K562 (cell line): Measurements from ENCODE around the gene KRT72. TPM values are rescaled to one million over a fixed set of nuclear protein-coding genes. Genes with fewer than 3 reads are reported as not detected.

ENCODE experiments used
- ATAC-seq: fragments of 200-7000 bp; cut with Tn5 transposase; 3 replicates; pipeline ENCODE4 v1.9.1; 2020; ENCODE audit warnings: moderate library complexity
- BruUV-seq: library from RNA; stranded (reverse); fragments of 400-500 nt; replicated peaks from 2 replicates; lab custom pipeline; 2021; lab: Mats Ljungman, UMichigan
- CTCF ChIA-PET: fragments of 300-600 bp; formaldehyde crosslinking; extraction: SDS; loops from one replicate; lab custom pipeline; 2021; ENCODE audit warnings: low intra/inter-chr PET ratio; lab: Yijun Ruan, JAX
- POLR2A ChIA-PET: fragments of 300-600, 350-650 bp; sonication (Branson Sonifier 250); formaldehyde crosslinking; extraction: SDS; loops from one replicate; lab custom pipeline; 2021; ENCODE audit warnings: antibody characterized with exemption, inconsistent platforms; lab: Yijun Ruan, JAX
- DNase-seq, 4 experiments: peaks; one replicate each; pipeline versions ENCODE4 v3.0.0 to v3.0.0-alpha.2; 2011 to 2018; ENCODE audit warnings: low spot score in 3 of 4, mixed read lengths in 3 of 4; ENCODE audit errors: extremely low read depth in 1 of 4
- FAIRE-seq: peaks from 2 replicates; lab custom pipeline; 2011; peaks lifted over from hg19 to GRCh38; lab: Jason Lieb, UNC
- H2AFZ ChIP-seq: 2 replicates; pipeline ENCODE4 v1.6.0; 2011; ENCODE audit warnings: low read depth, low read length, control low read depth, inconsistent platforms
- H3K27ac ChIP-seq: fragments of 200-600 bp; 3 replicates; pipeline ENCODE4 v1.8.0; 2011; ENCODE audit warnings: low read depth, mild to moderate bottlenecking, control low read depth, inconsistent platforms, low read length, moderate library complexity, mixed read lengths; ENCODE audit errors: extremely low read depth
- H3K27me3 ChIP-seq, 2 experiments: fragments of 300-600 bp in 1 of 2; 2 replicates in 1 of 2; 3 replicates in 1 of 2; pipeline versions ENCODE4 v1.6.0 to v1.8.0; 2011; ENCODE audit warnings: inconsistent platforms in 2 of 2, low read length in 2 of 2, mild to moderate bottlenecking in 1 of 2, mixed read lengths in 1 of 2, moderate library complexity in 1 of 2; ENCODE audit not compliant: control insufficient read depth in 2 of 2, insufficient read depth in 2 of 2
- H3K36me3 ChIP-seq: fragments of 300-600 bp; 3 replicates; pipeline ENCODE4 v1.8.0; 2011; ENCODE audit warnings: mild to moderate bottlenecking, low read length, inconsistent platforms; ENCODE audit not compliant: control insufficient read depth, insufficient read depth
- H3K4me1 ChIP-seq, 2 experiments: fragments of 200-600 bp in 1 of 2; replicated peaks in 1 of 2; 2 replicates in 1 of 2; 3 replicates in 1 of 2; pipeline versions ENCODE4 v1.5.1 to v1.8.0; 2011; ENCODE audit warnings: inconsistent platforms in 2 of 2, low read length in 2 of 2, mild to moderate bottlenecking in 1 of 2, mixed read lengths in 1 of 2, moderate library complexity in 1 of 2; ENCODE audit not compliant: control insufficient read depth in 2 of 2, insufficient read depth in 2 of 2
- H3K4me2 ChIP-seq: 2 replicates; pipeline ENCODE4 v1.6.1; 2011; ENCODE audit warnings: low read length, control low read depth, inconsistent platforms, mixed read lengths; ENCODE audit not compliant: insufficient read depth
- H3K4me3 ChIP-seq: fragments of 200-600 bp; sonication (generic), shearing (Covaris generic); 2 replicates; pipeline ENCODE4 v1.5.1; 2016; ENCODE audit warnings: control low read depth, inconsistent platforms
- H3K79me2 ChIP-seq: fragments of 200-600 bp; 3 replicates; pipeline ENCODE4 v1.8.0; 2011; ENCODE audit warnings: low read length, inconsistent platforms; ENCODE audit not compliant: control insufficient read depth, insufficient read depth
- H3K9ac ChIP-seq, 2 experiments: 2 replicates each; pipeline versions ENCODE4 v1.6.0 to v1.6.1; 2011; ENCODE audit warnings: low read depth in 2 of 2, low read length in 2 of 2, control low read depth in 1 of 2, inconsistent platforms in 1 of 2, mild to moderate bottlenecking in 1 of 2, mixed read lengths in 1 of 2; ENCODE audit not compliant: insufficient read depth in 1 of 2
- H3K9me1 ChIP-seq: one replicate; pipeline ENCODE4 v1.6.0; 2011; ENCODE audit warnings: inconsistent platforms, mild to moderate bottlenecking, low read length, moderate library complexity; ENCODE audit not compliant: control insufficient read depth, insufficient read depth
- H3K9me3 ChIP-seq: replicated peaks from 2 replicates; pipeline ENCODE4 v1.5.1; 2011; ENCODE audit warnings: low read depth, low read length, inconsistent platforms; ENCODE audit not compliant: control insufficient read depth, insufficient read depth
- H4K20me1 ChIP-seq: replicated peaks from 2 replicates; pipeline ENCODE4 v1.6.1; 2011; ENCODE audit warnings: low read length, inconsistent platforms, mixed read lengths; ENCODE audit not compliant: control insufficient read depth, insufficient read depth
- CAMTA2 ChIP-seq: fragments of 250-450 bp; sonication (Bioruptor Pico); conservative IDR thresholded peaks from 2 replicates; pipeline ENCODE4 v1.5.1; 2022
- CBX2 ChIP-seq: fragments of 200-600 bp; sonication (generic); IDR thresholded peaks from one replicate; pipeline ENCODE4 v1.6.1; 2012; ENCODE audit warnings: mild to moderate bottlenecking, low read length, inconsistent platforms; ENCODE audit not compliant: insufficient read depth, poor library complexity, severe bottlenecking
- FOXP1 ChIP-seq: sonication (generic); formaldehyde crosslinking; IDR thresholded peaks from 2 replicates; pipeline ENCODE4 v1.8.0; 2022; ENCODE audit warnings: mild to moderate bottlenecking, missing genetic modification reagents
- KDM1A ChIP-seq, 2 experiments: fragments of 450-650 bp; IDR thresholded peaks; 2 replicates each; pipeline ENCODE4 v1.6.1; 2016; ENCODE audit warnings: mild to moderate bottlenecking in 2 of 2
- PTBP1 ChIP-seq: fragments of 200-400 bp; formaldehyde crosslinking; IDR thresholded peaks from 2 replicates; pipeline ENCODE4 v1.6.1; 2017; ENCODE audit warnings: low read depth, low read length
- SMARCC2 ChIP-seq: fragments of 450-650 bp; IDR thresholded peaks from 2 replicates; pipeline ENCODE4 v1.6.1; 2017; ENCODE audit warnings: antibody characterized with exemption, moderate library complexity, mild to moderate bottlenecking, low read depth
- TAL1 ChIP-seq: fragments of 450-650 bp; IDR thresholded peaks from 2 replicates; pipeline ENCODE4 v1.6.1; 2016; ENCODE audit warnings: mild to moderate bottlenecking
- TCFL5 ChIP-seq: fragments of 250-450 bp; sonication (Bioruptor Pico); conservative IDR thresholded peaks from 2 replicates; pipeline ENCODE4 v1.6.1; 2021; ENCODE audit warnings: mild to moderate bottlenecking, moderate library complexity, matching md5 sums
- ZNF24 ChIP-seq: fragments of 450-650 bp; IDR thresholded peaks from 2 replicates; pipeline ENCODE4 v1.6.1; 2016
- ZNF589 ChIP-seq: fragments of 200-800 bp; sonication (Bioruptor generic); IDR thresholded peaks from 2 replicates; pipeline ENCODE4 v1.6.1; 2016; ENCODE audit warnings: low read depth, missing genetic modification characterization, missing compliant biosample characterization
- ZNF668 ChIP-seq: fragments of 250-450 bp; sonication (Bioruptor Pico); IDR thresholded peaks from 2 replicates; pipeline ENCODE4 v1.8.0; 2022; ENCODE audit warnings: mild to moderate bottlenecking, inconsistent platforms
- WGBS: fragments of 100-300 bp; shearing (Covaris generic); methylation state at CpG from one replicate; pipeline ENCODE4 v1.1.6; 2016; ENCODE audit warnings: low coverage, mixed read lengths; ENCODE audit not compliant: insufficient coverage; ENCODE audit errors: missing lambda C conversion rate; 5-methylcytosine and 5-hydroxymethylcytosine counted together
- in situ Hi-C: fragments of 300-500 bp; cut with MboI; formaldehyde crosslinking; loops from 4 replicates; pipeline ENCODE4 v1.15.0; 2018; ENCODE audit warnings: inconsistent platforms, mixed read lengths
- intact Hi-C: fragments of 100-400 bp; cut with micrococcal nuclease; formaldehyde crosslinking; loops from 2 replicates; pipeline ENCODE4 v1.14.2; 2022
- polyA plus RNA-seq, 8 experiments: library from polyadenylated mRNA; depleted of rRNA in 4 of 8; stranded (reverse) in 5 of 8; unstranded in 3 of 8; fragments of >200 nt; fragmentation: Nextera tagmentation in 2 of 8; fragmentation: Illumina TruSeq in 1 of 8; extraction: Ambion mirVana in 2 of 8; extraction: Trizol in 1 of 8; gene quantifications; 2 replicates each; pipeline versions ENCODE4 v1.2.1 to v1.2.3, GENCODE V29; 2011 to 2014; ENCODE audit warnings: inconsistent platforms in 1 of 8, missing spikeins in 1 of 8
- total RNA-seq, 7 experiments: library from RNA; depleted of rRNA in 6 of 7; stranded (reverse); fragments of >200 nt in 6 of 7; fragmentation: Illumina TruSeq in 2 of 7; extraction: Trizol in 2 of 7; gene quantifications; 2 replicates each; pipeline versions ENCODE4 v1.2.1 to v1.2.3, GENCODE V29; 2011 to 2021; ENCODE audit warnings: low replicate concordance in 1 of 7
- TF ChIP-seq, protein P1 (sequence below): fragments of 450-650 bp; formaldehyde crosslinking; IDR thresholded peaks from 2 replicates; pipeline ENCODE4 v1.4.0; 2020; ENCODE audit warnings: mild to moderate bottlenecking, moderate library complexity
- TF ChIP-seq, protein P2 (sequence below), 2 experiments: fragments of 450-650 bp; IDR thresholded peaks; 2 replicates each; pipeline ENCODE4 v1.6.1; 2016

Gene KRT72
- total and polyA plus RNA-seq, 9 of the 15 experiments (the other 6 are each of a cell fraction or from before 2014, with no cell fraction given), result not detected

DNA sequence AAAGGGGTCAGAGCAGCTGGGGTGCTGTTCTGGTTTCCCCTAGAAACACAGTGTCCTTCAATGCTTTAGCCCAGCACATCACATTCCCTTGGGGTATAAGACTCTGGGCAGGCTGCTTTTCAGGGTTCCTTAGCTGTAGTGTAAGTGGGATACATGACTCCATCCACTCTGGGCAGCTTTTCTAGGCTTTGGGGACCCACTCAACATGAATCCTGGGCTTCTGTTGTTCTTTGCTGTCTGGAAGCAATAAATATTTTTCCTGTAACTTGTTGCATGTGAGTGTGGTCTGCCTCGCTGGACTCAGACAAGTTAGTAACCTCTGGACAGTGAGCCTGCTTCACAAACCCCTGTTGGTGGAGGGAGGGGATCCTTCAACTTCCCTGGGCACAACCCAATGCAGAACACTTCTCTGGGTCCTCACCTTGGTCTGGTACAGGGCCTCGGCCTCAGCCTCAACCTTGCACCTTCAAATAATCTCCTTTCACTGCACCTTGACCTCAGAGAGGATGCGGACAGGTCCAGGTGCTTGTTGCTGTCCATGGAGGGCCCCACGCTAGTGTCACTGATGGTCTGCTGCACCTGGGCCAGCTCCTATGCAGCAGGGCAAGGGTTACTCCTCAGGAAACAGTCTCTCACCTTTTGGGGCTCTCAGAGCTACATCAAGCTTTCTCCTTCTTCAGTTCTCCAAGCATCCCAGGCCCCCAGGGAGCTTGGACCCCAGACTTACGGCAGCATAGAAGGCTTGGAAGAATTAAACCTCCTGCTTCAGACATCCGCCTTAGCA, 30.6 kb upstream of the KRT72 start:
- DNase-seq (no peak), FAIRE-seq (no peak)

More for the DNA sequence above, 30.6 kb upstream of the KRT72 start:
- Histone ChIP-seq H3K9ac (no peak overlapping the region), H4K20me1 (no peaks in the 10 kb centered on the region), H2AFZ (no peak overlapping the region), H3K4me3 (no peak overlapping the region), H3K9me1 (no peaks in the 10 kb centered on the region), H3K4me2 (no peak overlapping the region), H3K27ac (no peak overlapping the region), H3K79me2 (no peaks in the 10 kb centered on the region), H3K9me3 (no peaks in the 10 kb centered on the region), H3K36me3 (no peaks in the 10 kb centered on the region)
- intact Hi-C loops (no loop called here), in situ Hi-C loops (no loop called here)
- ChIA-PET POLR2A (no interaction called here), CTCF (no interaction called here)
- 61% methylated on average over 5 of the region's 6 CpGs for WGBS
- TF ChIP-seq ZNF24 (no peak), PTBP1 (no peak), SMARCC2 (no peak), TCFL5 (CRISPR knock-in tag) (no peak), FOXP1 (CRISPR knock-in tag) (no peak), CBX2 (no peak), ZNF589 (no peak), TAL1 (no peak), ZNF668 (CRISPR knock-in tag) (no peak), CAMTA2 (no peak), KDM1A (IDR thresholded peaks at IDR 0.05) (no peak)
- TF ChIP-seq, protein P1, sequence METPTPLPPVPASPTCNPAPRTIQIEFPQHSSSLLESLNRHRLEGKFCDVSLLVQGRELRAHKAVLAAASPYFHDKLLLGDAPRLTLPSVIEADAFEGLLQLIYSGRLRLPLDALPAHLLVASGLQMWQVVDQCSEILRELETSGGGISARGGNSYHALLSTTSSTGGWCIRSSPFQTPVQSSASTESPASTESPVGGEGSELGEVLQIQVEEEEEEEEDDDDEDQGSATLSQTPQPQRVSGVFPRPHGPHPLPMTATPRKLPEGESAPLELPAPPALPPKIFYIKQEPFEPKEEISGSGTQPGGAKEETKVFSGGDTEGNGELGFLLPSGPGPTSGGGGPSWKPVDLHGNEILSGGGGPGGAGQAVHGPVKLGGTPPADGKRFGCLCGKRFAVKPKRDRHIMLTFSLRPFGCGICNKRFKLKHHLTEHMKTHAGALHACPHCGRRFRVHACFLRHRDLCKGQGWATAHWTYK (CRISPR knock-in tag), result no peak
- TF ChIP-seq, protein P2, sequence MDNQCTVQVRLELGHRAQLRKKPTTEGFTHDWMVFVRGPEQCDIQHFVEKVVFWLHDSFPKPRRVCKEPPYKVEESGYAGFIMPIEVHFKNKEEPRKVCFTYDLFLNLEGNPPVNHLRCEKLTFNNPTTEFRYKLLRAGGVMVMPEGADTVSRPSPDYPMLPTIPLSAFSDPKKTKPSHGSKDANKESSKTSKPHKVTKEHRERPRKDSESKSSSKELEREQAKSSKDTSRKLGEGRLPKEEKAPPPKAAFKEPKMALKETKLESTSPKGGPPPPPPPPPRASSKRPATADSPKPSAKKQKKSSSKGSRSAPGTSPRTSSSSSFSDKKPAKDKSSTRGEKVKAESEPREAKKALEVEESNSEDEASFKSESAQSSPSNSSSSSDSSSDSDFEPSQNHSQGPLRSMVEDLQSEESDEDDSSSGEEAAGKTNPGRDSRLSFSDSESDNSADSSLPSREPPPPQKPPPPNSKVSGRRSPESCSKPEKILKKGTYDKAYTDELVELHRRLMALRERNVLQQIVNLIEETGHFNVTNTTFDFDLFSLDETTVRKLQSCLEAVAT (IDR thresholded peaks at IDR 0.05), result no peak
- TF ChIP-seq, all 486 proteins: peak for 0
- no peak for ATAC-seq
- peaks cover 8 to 31% of the 10 kb centered on the region in 2 experiments for H3K4me1 ChIP-seq
- no TSS peak for BruUV-seq
- no peaks in the 10 kb centered on the region for H3K27me3 ChIP-seq
